ENCODE measurements around the gene PDXDC1. TPM values are rescaled to one million over a fixed set of nuclear protein-coding genes. Genes with fewer than 3 reads are reported as not detected.
"Not testable (repeated sequence)": the region's sequence is repeated elsewhere in the genome, so short reads cannot be mapped to it uniquely, and the experiment has no call there.

PDXDC1 gene
- total RNA-seq, 1 experiment from 2014 or later = 32.8 TPM

- DNase-seq (ENCODE audit: low spot score) = not testable (repeated sequence)
Observed at GRCh38 chr16:15066690-15067089, 91.9 kb downstream of the PDXDC1 start.

GRCh38 chr16:15071013-15071412, 96.2 kb downstream of the PDXDC1 start:
- DNase-seq (ENCODE audit: low spot score) = not testable (repeated sequence)

- not testable (repeated sequence) for DNase-seq (ENCODE audit: low spot score)
Observed at GRCh38 chr16:15071916-15072769, 97.3 kb downstream of the PDXDC1 start.

GRCh38 chr16:15073101-15073500, 98.3 kb downstream of the PDXDC1 start:
- DNase-seq (ENCODE audit: low spot score) = no peak

- DNase-seq (ENCODE audit: low spot score) = not testable (repeated sequence)
Observed at GRCh38 chr16:15076161-15076560, 101.3 kb downstream of the PDXDC1 start.

- not testable (repeated sequence) for DNase-seq (ENCODE audit: low spot score)
Observed at GRCh38 chr16:15080883-15081282, 106.1 kb downstream of the PDXDC1 start.

- DNase-seq (ENCODE audit: low spot score) = not testable (repeated sequence)
Observed at GRCh38 chr16:15082788-15083187, 108.0 kb downstream of the PDXDC1 start.

GRCh38 chr16:15090663-15091269, 115.9 kb downstream of the PDXDC1 start:
- DNase-seq (ENCODE audit: low spot score) = not testable (repeated sequence)

GRCh38 chr16:15093571-15093954, 118.7 kb downstream of the PDXDC1 start:
- not testable (repeated sequence) for DNase-seq (ENCODE audit: low spot score)

GRCh38 chr16:15093955-15094827, 119.4 kb downstream of the PDXDC1 start, which contains the start of gene RRN3:
Gene RRN3 (minus strand): TSS chr16:15094272. CDS start chr16:15094233, 39 bp downstream.
- DNase-seq (ENCODE audit: low spot score) = peak; percentile 80

- DNase-seq (ENCODE audit: low spot score) = not testable (repeated sequence)
Observed at GRCh38 chr16:15096583-15096972, 121.8 kb downstream of the PDXDC1 start.

GRCh38 chr16:15099366-15099909, 124.6 kb downstream of the PDXDC1 start:
- not testable (repeated sequence) for DNase-seq (ENCODE audit: low spot score)

GRCh38 chr16:15100372-15100987, 125.7 kb downstream of the PDXDC1 start:
- not testable (repeated sequence) for DNase-seq (ENCODE audit: low spot score)

GRCh38 chr16:15127641-15128425, 153.0 kb downstream of the PDXDC1 start:
- DNase-seq (ENCODE audit: low spot score) = not testable (repeated sequence)

- DNase-seq (ENCODE audit: low spot score) = not testable (repeated sequence)
Observed at GRCh38 chr16:15130256-15130932, 155.6 kb downstream of the PDXDC1 start.

GRCh38 chr16:15130943-15131700, 156.3 kb downstream of the PDXDC1 start:
- DNase-seq (ENCODE audit: low spot score) = not testable (repeated sequence)

GRCh38 chr16:15132719-15133428, 158.0 kb downstream of the PDXDC1 start:
- not testable (repeated sequence) for DNase-seq (ENCODE audit: low spot score)

GRCh38 chr16:15133554-15133953, 158.7 kb downstream of the PDXDC1 start:
- DNase-seq (ENCODE audit: low spot score) = not testable (repeated sequence)
